ENCODE results near the gene CHN2. TPM values are rescaled to one million over a fixed set of nuclear protein-coding genes. Genes with fewer than 3 reads are reported as not detected.

The CHN2 gene
- total RNA-seq, 4 donors from 2014 or later = 5.6 to 36.7 (median 16.8) TPM

DNA sequence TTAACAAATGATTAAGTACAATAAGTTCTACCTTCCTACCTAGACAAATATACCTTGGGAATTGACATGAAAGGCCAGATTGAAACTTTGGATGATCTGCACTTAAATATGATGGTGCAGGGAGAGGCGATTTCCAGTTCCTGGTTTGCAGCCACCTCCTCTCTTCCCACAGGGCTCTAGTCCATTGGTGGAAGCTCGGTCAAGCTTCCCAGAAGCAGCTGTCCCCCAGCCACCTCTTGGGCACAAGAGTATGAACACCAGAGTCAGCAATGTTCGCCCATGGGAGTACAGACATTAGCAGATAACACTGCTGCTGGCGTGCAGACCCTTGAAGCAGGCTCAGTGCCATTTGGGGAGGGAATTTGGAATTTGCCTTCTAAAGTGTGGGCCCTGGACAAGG, 46.8 kb upstream of the CHN2 start:
- Histone ChIP-seq H3K36me3 (no peaks in the 10 kb centered on the region), H3K27ac (no peak overlapping the region), H3K27me3 (peaks cover 28% of the 10 kb centered on the region), H3K4me3 (no peak overlapping the region), H3K4me1 (peaks cover 3 to 19% (median 17%) of the 10 kb centered on the region in 4 donors), H3K9me3 (no peaks in the 10 kb centered on the region)
- intact Hi-C loops (cut with DNase I; ENCODE audit: low total_unique reads) (no loop called here), in situ Hi-C loops (cut with MboI; ENCODE audit: low pct_ligation_motif_present in 1 of 4, low pct_unique_long_range_greater_than_20kb in 1 of 4, low sequenced_read_pairs in 3 of 4) (no loop called here)
- TF ChIP-seq POLR2AphosphoS5 (IDR thresholded peaks at IDR 0.05) (no peak), EP300 (IDR thresholded peaks at IDR 0.05; ENCODE audit: low read depth) (no peak), POLR2A (IDR thresholded peaks at IDR 0.05) (no peak)
- TF ChIP-seq, protein P1, sequence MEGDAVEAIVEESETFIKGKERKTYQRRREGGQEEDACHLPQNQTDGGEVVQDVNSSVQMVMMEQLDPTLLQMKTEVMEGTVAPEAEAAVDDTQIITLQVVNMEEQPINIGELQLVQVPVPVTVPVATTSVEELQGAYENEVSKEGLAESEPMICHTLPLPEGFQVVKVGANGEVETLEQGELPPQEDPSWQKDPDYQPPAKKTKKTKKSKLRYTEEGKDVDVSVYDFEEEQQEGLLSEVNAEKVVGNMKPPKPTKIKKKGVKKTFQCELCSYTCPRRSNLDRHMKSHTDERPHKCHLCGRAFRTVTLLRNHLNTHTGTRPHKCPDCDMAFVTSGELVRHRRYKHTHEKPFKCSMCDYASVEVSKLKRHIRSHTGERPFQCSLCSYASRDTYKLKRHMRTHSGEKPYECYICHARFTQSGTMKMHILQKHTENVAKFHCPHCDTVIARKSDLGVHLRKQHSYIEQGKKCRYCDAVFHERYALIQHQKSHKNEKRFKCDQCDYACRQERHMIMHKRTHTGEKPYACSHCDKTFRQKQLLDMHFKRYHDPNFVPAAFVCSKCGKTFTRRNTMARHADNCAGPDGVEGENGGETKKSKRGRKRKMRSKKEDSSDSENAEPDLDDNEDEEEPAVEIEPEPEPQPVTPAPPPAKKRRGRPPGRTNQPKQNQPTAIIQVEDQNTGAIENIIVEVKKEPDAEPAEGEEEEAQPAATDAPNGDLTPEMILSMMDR (IDR thresholded peaks at IDR 0.05) = no peak
- 70 to 88% methylated on average over 3 to 4 of the region's 4 CpGs for WGBS, 2 donors (ENCODE audit: low coverage in 1 of 2)
- no peak for DNase-seq

DNA sequence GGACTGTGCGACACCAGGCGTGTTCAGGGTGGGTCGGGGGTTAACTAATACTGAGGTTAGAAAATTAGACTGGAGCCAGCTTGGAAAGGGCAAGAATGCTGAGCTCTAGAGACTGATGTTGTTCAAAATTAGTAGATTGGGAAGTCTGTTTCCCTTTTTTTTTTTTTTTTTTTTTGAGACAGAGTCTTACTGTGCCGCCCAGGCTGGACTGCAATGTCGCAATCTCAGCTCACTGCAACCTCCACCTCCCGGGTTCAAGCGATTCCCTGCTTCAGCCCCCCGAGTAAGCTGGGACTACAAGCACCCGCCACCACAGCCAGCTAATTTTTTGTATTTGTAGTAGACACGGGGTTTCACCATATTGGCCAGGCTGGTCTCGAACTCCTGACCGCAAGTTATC, 45.5 kb upstream of the CHN2 start:
- WGBS, 2 donors (ENCODE audit: low coverage in 1 of 2) = 92 to 95% methylated on average over 7 to 12 of the region's 12 CpGs
- Histone ChIP-seq H3K4me1 (peaks cover 3 to 18% (median 17%) of the 10 kb centered on the region in 4 donors), H3K4me3 (no peak overlapping the region), H3K36me3 (no peaks in the 10 kb centered on the region), H3K27me3 (peaks cover 28% of the 10 kb centered on the region), H3K27ac (no peak overlapping the region), H3K9me3 (no peaks in the 10 kb centered on the region)
- DNase-seq = no peak
- intact Hi-C loops (cut with DNase I; ENCODE audit: low total_unique reads) = no loop called here
- no peak for TF ChIP-seq POLR2A (IDR thresholded peaks at IDR 0.05)
- no peak for TF ChIP-seq POLR2AphosphoS5 (IDR thresholded peaks at IDR 0.05)
- TF ChIP-seq, protein P1 (IDR thresholded peaks at IDR 0.05) = no peak
- no peak for TF ChIP-seq EP300 (IDR thresholded peaks at IDR 0.05; ENCODE audit: low read depth)
- in situ Hi-C loops (cut with MboI; ENCODE audit: low pct_ligation_motif_present in 1 of 4, low pct_unique_long_range_greater_than_20kb in 1 of 4, low sequenced_read_pairs in 3 of 4) = no loop called here

DNA sequence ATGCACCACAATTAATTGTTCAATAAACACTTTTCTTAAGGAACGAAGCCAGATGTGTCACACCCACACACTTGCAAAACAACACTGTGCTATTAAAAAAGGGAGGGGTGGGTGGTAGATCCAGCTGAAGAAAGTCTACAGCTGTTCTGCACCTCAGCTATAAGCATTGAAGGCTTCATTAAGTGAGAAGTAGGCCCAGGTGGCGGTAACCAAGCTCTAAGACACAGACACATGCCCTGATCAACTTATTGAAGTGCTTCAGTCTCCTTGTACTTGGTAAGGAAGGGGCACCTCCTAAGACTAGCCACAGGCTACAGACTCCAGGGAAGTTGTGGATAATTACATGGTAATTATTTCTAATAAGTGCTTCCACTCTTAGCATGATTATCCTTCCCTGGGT, 43.7 kb upstream of the CHN2 start:
- in situ Hi-C loops (cut with MboI; ENCODE audit: low pct_ligation_motif_present in 1 of 4, low pct_unique_long_range_greater_than_20kb in 1 of 4, low sequenced_read_pairs in 3 of 4) = no loop called here
- Histone ChIP-seq H3K27me3 (peaks cover 11% of the 10 kb centered on the region), H3K4me3 (no peak overlapping the region), H3K4me1 (peaks cover 3 to 16% (median 12%) of the 10 kb centered on the region in 4 donors), H3K27ac (no peak overlapping the region), H3K36me3 (no peaks in the 10 kb centered on the region), H3K9me3 (no peaks in the 10 kb centered on the region)
- no peak for DNase-seq
- intact Hi-C loops (cut with DNase I; ENCODE audit: low total_unique reads) = no loop called here
- TF ChIP-seq, protein P1 (IDR thresholded peaks at IDR 0.05) = no peak
- TF ChIP-seq EP300 (IDR thresholded peaks at IDR 0.05; ENCODE audit: low read depth) (no peak), POLR2A (IDR thresholded peaks at IDR 0.05) (no peak), POLR2AphosphoS5 (IDR thresholded peaks at IDR 0.05) (no peak)
- 61% methylated on average over 2 of the region's 2 CpGs; no CpG with 5 or more reads in 1 of the 2 donors for WGBS, 2 donors (ENCODE audit: low coverage in 1 of 2)

DNA sequence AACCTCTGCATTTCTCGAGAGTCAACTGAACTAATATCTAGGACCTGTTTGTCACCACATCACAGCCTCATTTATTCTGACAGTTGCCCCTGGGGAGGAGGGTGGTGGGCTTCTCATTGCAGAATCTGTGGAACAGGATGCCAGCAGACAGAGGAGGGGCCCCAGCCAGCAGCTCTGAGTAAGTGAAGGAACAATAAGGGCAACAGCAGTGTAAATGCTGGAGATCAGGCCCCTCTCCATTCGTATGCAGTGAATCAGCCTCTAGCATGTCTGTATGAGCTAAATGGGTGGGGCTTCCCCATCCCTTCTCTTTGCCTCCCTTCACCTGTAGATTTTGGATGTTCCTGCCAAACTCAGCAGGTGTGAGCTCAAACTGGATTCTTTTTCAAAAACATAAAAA, 40.5 kb upstream of the CHN2 start:
- Histone ChIP-seq H3K4me3 (no peak overlapping the region), H3K9me3 (no peaks in the 10 kb centered on the region), H3K4me1 (no peaks in the 10 kb centered on the region), H3K27me3 (no peaks in the 10 kb centered on the region), H3K36me3 (no peaks in the 10 kb centered on the region), H3K27ac (no peak overlapping the region)
- intact Hi-C loops (cut with DNase I; ENCODE audit: low total_unique reads) = no loop called here
- in situ Hi-C loops (cut with MboI; ENCODE audit: low pct_ligation_motif_present in 1 of 4, low pct_unique_long_range_greater_than_20kb in 1 of 4, low sequenced_read_pairs in 3 of 4) = no loop called here
- TF ChIP-seq EP300 (IDR thresholded peaks at IDR 0.05; ENCODE audit: low read depth) (no peak), POLR2A (IDR thresholded peaks at IDR 0.05) (no peak), POLR2AphosphoS5 (IDR thresholded peaks at IDR 0.05) (no peak)
- TF ChIP-seq, protein P1 (IDR thresholded peaks at IDR 0.05) = no peak
- DNase-seq = no peak
- WGBS, 2 donors (ENCODE audit: low coverage in 1 of 2) = 80% methylated on average over 2 of the region's 2 CpGs; no CpG with 5 or more reads in 1 of the 2 donors

All from transverse colon (tissue), 4 donors.